ENCODE results near the gene RGPD3.

GRCh38 chr2:106344302-106344701, 123.9 kb downstream of the RGPD3 start:
- TF ChIP-seq CTCF (conservative IDR thresholded peaks at IDR 0.05; ENCODE audit: low read depth in 2 of 2): no peak
- TF ChIP-seq REST (IDR thresholded peaks at IDR 0.05; ENCODE audit: unreplicated experiment): no peak
- no peak for TF ChIP-seq POLR2AphosphoS5 (IDR thresholded peaks at IDR 0.05; ENCODE audit: low read depth)
- TF ChIP-seq EZH2phosphoT487 (IDR thresholded peaks at IDR 0.05; ENCODE audit: unreplicated experiment): no peak
- TF ChIP-seq CREB1 (CRISPR knock-in tag; IDR thresholded peaks at IDR 0.05; ENCODE audit: low read depth): no peak
- TF ChIP-seq EZH2 (IDR thresholded peaks at IDR 0.05; ENCODE audit: low read depth, unreplicated experiment): no peak
- TF ChIP-seq JUNB (IDR thresholded peaks at IDR 0.05; ENCODE audit: unreplicated experiment): no peak
- TF ChIP-seq STAT1 (IDR thresholded peaks at IDR 0.05; ENCODE audit: unreplicated experiment): no peak
- no peak for TF ChIP-seq ZNF114 (CRISPR knock-in tag; IDR thresholded peaks at IDR 0.05)
- no peak for TF ChIP-seq ZNF331 (CRISPR knock-in tag; IDR thresholded peaks at IDR 0.05; ENCODE audit: low read depth)
- TF ChIP-seq NANOG (IDR thresholded peaks at IDR 0.05; ENCODE audit: borderline replicate concordance): no peak
- no peak for TF ChIP-seq ZNF462 (CRISPR knock-in tag; IDR thresholded peaks at IDR 0.05)
